ENCODE data around the gene NAPA.

DNA sequence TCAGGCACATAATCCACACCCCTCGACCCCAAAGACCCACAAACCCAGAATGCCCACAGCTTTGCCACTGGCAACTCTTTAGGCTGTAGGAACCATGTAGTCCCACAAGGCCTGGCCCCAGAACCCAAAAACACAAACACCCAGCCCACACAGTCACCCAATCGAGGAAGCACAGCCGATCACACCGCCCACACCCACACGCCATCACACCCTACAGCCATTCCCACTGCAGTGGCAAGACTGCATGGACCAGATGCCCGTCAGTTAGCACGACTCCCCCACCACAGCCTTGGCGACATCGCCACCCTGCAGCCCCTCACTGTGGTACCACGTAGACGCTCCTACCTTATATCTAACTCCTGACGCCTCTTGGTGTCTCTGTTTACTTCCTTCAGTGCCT is 71.5 kb downstream of the NAPA start:
- TF ChIP-seq, protein P1, sequence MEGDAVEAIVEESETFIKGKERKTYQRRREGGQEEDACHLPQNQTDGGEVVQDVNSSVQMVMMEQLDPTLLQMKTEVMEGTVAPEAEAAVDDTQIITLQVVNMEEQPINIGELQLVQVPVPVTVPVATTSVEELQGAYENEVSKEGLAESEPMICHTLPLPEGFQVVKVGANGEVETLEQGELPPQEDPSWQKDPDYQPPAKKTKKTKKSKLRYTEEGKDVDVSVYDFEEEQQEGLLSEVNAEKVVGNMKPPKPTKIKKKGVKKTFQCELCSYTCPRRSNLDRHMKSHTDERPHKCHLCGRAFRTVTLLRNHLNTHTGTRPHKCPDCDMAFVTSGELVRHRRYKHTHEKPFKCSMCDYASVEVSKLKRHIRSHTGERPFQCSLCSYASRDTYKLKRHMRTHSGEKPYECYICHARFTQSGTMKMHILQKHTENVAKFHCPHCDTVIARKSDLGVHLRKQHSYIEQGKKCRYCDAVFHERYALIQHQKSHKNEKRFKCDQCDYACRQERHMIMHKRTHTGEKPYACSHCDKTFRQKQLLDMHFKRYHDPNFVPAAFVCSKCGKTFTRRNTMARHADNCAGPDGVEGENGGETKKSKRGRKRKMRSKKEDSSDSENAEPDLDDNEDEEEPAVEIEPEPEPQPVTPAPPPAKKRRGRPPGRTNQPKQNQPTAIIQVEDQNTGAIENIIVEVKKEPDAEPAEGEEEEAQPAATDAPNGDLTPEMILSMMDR (IDR thresholded peaks at IDR 0.05) = no peak
- TF ChIP-seq POLR2AphosphoS5 (IDR thresholded peaks at IDR 0.05) (no peak), POLR2A (IDR thresholded peaks at IDR 0.05) (no peak)
